Peyer's patch (tissue), 4 donors: ENCODE measurements around the gene MTCH2. TPM values are rescaled to one million over a fixed set of nuclear protein-coding genes. Genes with fewer than 3 reads are reported as not detected.

Source experiments
- DNase-seq, 3 donors: peaks; one replicate each; pipeline ENCODE4 v3.0.0-alpha.2; 2017 to 2019
- H3K27ac ChIP-seq, 4 donors: fragments of 200-600 bp; sonication (generic); one replicate each; pipeline ENCODE4 v1.5.1; 2016 to 2019
- H3K27me3 ChIP-seq, 2 donors: fragments of 200-600 bp; sonication (generic); one replicate each; pipeline ENCODE4 v1.5.1; 2019
- H3K36me3 ChIP-seq, 3 donors: fragments of 200-600 bp; sonication (generic); one replicate each; pipeline ENCODE4 v1.5.1; 2016 to 2019
- H3K4me1 ChIP-seq, 4 donors: fragments of 200-600 bp; sonication (generic); one replicate each; pipeline ENCODE4 v1.5.1; 2016 to 2019
- H3K4me3 ChIP-seq, 4 donors: fragments of 200-600 bp; sonication (generic); 1 replicate in 3 of 4; 2 replicates in 1 of 4; pipeline ENCODE4 v1.5.1; 2016 to 2019; ENCODE audit warnings: mild to moderate bottlenecking in 1 of 4
- H3K9me3 ChIP-seq, 4 donors: fragments of 200-600 bp; sonication (generic); one replicate each; pipeline ENCODE4 v1.5.1; 2016 to 2019; ENCODE audit warnings: mild to moderate bottlenecking in 1 of 4
- POLR2A ChIP-seq, 2 donors: fragments of 450-650 bp; IDR thresholded peaks; one replicate each; pipeline ENCODE4 v1.5.1; 2017; ENCODE audit warnings: antibody characterized with exemption in 2 of 2, mild to moderate bottlenecking in 2 of 2, moderate library complexity in 2 of 2
- small RNA-seq, 2 donors: library from RNA; depleted of rRNA; stranded (forward); fragments of <200 nt; gene quantifications; one replicate each; pipeline ENCODE3, GENCODE V24; 2016
- total RNA-seq, 4 donors: library from RNA; depleted of rRNA; stranded (reverse); fragments of >200 nt; gene quantifications; one replicate each; pipeline ENCODE4 v1.1.0, GENCODE V29; 2016
- TF ChIP-seq, protein P1 (sequence below), 6 experiments: fragments of 450-650 bp in 4 of 6; fragments of 200-600 bp in 2 of 6; sonication (generic) in 1 of 6; IDR thresholded peaks; one replicate each; pipeline ENCODE4 v1.5.1; 2017 to 2019; ENCODE audit warnings: antibody characterized with exemption in 6 of 6, mild to moderate bottlenecking in 3 of 6, moderate library complexity in 1 of 6

Gene MTCH2
- total RNA-seq, 4 donors from 2014 or later, result 36.3 to 118 (median 75.8) TPM

DNA sequence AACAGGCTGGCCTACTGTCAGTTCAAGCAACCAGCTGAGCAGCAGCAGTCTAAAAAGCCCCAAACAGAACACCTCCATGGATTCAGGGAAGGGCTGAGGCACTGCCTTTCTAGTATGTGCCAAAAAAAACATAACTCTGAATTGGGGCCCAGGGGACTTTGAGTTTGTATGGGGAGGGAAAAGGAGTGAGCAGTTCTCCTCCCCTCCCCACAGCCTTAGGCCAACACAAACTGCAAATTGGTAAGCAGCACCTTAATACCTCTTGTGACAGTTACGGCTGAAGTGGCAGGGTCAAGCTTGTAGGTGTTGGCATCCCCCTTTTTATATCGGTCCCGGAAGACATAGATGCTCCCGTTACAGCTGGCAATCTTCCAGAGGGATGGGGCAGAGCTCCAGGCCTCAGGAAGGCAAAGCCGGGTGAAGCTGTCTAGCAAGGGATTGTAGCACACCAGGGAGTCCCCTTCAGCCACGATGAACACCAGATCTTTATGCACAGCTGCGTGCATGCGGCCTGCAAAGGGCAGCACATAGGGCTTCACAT lies 69.6 kb downstream of the MTCH2 start:
- DNase-seq, result no peak
- Histone ChIP-seq H3K9me3 (no peaks in the 10 kb centered on the region), H3K27ac (no peak overlapping the region), H3K36me3 (peaks cover 0 to 74% (median 0%) of the 10 kb centered on the region in 3 donors), H3K4me1 (peaks cover 0 to 9% (median 0%) of the 10 kb centered on the region in 4 donors), H3K27me3 (no peaks in the 10 kb centered on the region), H3K4me3 (no peak overlapping the region)
- TF ChIP-seq, protein P1, sequence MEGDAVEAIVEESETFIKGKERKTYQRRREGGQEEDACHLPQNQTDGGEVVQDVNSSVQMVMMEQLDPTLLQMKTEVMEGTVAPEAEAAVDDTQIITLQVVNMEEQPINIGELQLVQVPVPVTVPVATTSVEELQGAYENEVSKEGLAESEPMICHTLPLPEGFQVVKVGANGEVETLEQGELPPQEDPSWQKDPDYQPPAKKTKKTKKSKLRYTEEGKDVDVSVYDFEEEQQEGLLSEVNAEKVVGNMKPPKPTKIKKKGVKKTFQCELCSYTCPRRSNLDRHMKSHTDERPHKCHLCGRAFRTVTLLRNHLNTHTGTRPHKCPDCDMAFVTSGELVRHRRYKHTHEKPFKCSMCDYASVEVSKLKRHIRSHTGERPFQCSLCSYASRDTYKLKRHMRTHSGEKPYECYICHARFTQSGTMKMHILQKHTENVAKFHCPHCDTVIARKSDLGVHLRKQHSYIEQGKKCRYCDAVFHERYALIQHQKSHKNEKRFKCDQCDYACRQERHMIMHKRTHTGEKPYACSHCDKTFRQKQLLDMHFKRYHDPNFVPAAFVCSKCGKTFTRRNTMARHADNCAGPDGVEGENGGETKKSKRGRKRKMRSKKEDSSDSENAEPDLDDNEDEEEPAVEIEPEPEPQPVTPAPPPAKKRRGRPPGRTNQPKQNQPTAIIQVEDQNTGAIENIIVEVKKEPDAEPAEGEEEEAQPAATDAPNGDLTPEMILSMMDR (IDR thresholded peaks at IDR 0.05), result no peak
- no peak for TF ChIP-seq POLR2A (IDR thresholded peaks at IDR 0.05)

GRCh38 chr11:47571895-47572294 lies 70.5 kb downstream of the MTCH2 start:
- no peak overlapping the region for H3K4me3 ChIP-seq
- H3K27me3 ChIP-seq, result no peaks in the 10 kb centered on the region
- peaks cover 0 to 70% (median 0%) of the 10 kb centered on the region in 3 donors for H3K36me3 ChIP-seq
- no peaks in the 10 kb centered on the region for H3K9me3 ChIP-seq
- DNase-seq, result no peak
- no peak overlapping the region for H3K27ac ChIP-seq
- TF ChIP-seq POLR2A (IDR thresholded peaks at IDR 0.05), result no peak
- TF ChIP-seq, protein P1 (IDR thresholded peaks at IDR 0.05), result no peak
- peaks cover 0 to 4% (median 0%) of the 10 kb centered on the region in 4 donors for H3K4me1 ChIP-seq

DNA sequence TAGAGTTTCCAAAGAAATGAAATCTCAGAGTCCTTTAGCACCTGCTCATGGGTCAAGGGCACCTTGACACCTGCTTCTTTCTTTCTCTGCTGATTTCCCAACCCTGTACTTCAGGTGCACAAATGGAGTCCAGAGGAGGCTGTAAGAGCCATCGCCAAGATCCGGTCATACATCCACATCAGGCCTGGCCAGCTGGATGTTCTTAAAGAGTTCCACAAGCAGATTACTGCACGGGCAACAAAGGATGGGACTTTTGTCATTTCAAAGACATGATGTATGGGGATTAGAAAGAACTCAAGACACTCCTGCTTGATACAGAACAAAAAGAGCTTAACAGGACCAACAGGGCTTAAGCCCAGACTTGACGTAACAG lies 71.0 kb downstream of the MTCH2 start:
- H3K9me3 ChIP-seq, result no peaks in the 10 kb centered on the region
- no peaks in the 10 kb centered on the region for H3K27me3 ChIP-seq
- H3K4me3 ChIP-seq, result no peak overlapping the region
- TF ChIP-seq, protein P1 (IDR thresholded peaks at IDR 0.05), result no peak
- DNase-seq, result no peak
- peaks cover 0 to 67% (median 0%) of the 10 kb centered on the region in 3 donors for H3K36me3 ChIP-seq
- H3K4me1 ChIP-seq, result peaks cover 0 to 8% (median 1%) of the 10 kb centered on the region in 4 donors
- no peak overlapping the region for H3K27ac ChIP-seq

GRCh38 chr11:47570651-47571356 lies 71.6 kb downstream of the MTCH2 start:
- Histone ChIP-seq H3K27me3 (no peaks in the 10 kb centered on the region), H3K36me3 (peaks cover 0 to 65% (median 0%) of the 10 kb centered on the region in 3 donors), H3K27ac (no peak overlapping the region), H3K9me3 (no peaks in the 10 kb centered on the region), H3K4me3 (no peak overlapping the region), H3K4me1 (peaks cover 0 to 12% (median 2%) of the 10 kb centered on the region in 4 donors)
- no peak for TF ChIP-seq POLR2A (IDR thresholded peaks at IDR 0.05)
- TF ChIP-seq, protein P1 (IDR thresholded peaks at IDR 0.05), result no peak
- DNase-seq, result no peak

- H3K36me3 ChIP-seq, result peaks cover 0 to 54% (median 0%) of the 10 kb centered on the region in 3 donors
Observed at GRCh38 chr11:47569646-47570045, 72.7 kb downstream of the MTCH2 start.

More at GRCh38 chr11:47569646-47570045, 72.7 kb downstream of the MTCH2 start:
- H3K4me3 ChIP-seq, result no peak overlapping the region
- no peaks in the 10 kb centered on the region for H3K9me3 ChIP-seq
- no peaks in the 10 kb centered on the region for H3K27me3 ChIP-seq
- no peak overlapping the region for H3K27ac ChIP-seq
- DNase-seq, result peak in 1 of 3 donors; percentile 41
- TF ChIP-seq POLR2A (IDR thresholded peaks at IDR 0.05), result no peak
- TF ChIP-seq, protein P1 (IDR thresholded peaks at IDR 0.05), result no peak
- peaks cover 0 to 18% (median 4%) of the 10 kb centered on the region in 4 donors for H3K4me1 ChIP-seq

Small RNA genes lying within 50 kb of the gene (small RNA-seq; reads per million reads assigned to genes)
- gene RNU5E-10P, result 0 reads per million in 2 donors

Other genes starting within 250 kb of the MTCH2 start
- 10 to 100 TPM; 19.8 to 56.6 (median 39.6) TPM for gene SLC39A13, start 234.0 kb downstream of the MTCH2 start, total RNA-seq
- gene PSMC3, start 216.1 kb downstream of the MTCH2 start, total RNA-seq, result 100 to 1,000 TPM in 1 of 4 donors, 10 to 100 TPM in 3; 47.6 to 121 (median 70.9) TPM
- gene RAPSN, start 193.4 kb downstream of the MTCH2 start, total RNA-seq, result under 1 TPM in 2 of 4 donors, not detected in 2; 0.54 to 0.76 TPM
- gene CELF1, start 89.4 kb downstream of the MTCH2 start, total RNA-seq, result 100 to 1,000 TPM in 3 of 4 donors, 10 to 100 TPM in 1; 90.7 to 134 (median 121) TPM
- gene PTPMT1, start 77.0 kb downstream of the MTCH2 start, total RNA-seq, result 10 to 100 TPM; 43.1 to 80.9 (median 65.8) TPM
- 10 to 100 TPM in 2 of 4 donors, 1 to 10 TPM in 2; 6.6 to 11.9 (median 9.7) TPM for gene KBTBD4, start 63.6 kb downstream of the MTCH2 start, total RNA-seq
- gene NDUFS3, start 63.5 kb downstream of the MTCH2 start, total RNA-seq, result 100 to 1,000 TPM; 109 to 152 (median 126) TPM
- not detected for gene FAM180B, start 55.9 kb downstream of the MTCH2 start, total RNA-seq
- 1 to 10 TPM in 2 of 4 donors, not detected in 2; 1.2 to 4.4 TPM for gene C1QTNF4, start 48.1 kb downstream of the MTCH2 start, total RNA-seq
- 10 to 100 TPM in 1 of 4 donors, 1 to 10 TPM in 3; 1.7 to 17.4 (median 4.4) TPM for gene AGBL2, start 72.8 kb upstream of the MTCH2 start, total RNA-seq
- 100 to 1,000 TPM; 130 to 691 (median 255) TPM for gene FNBP4, start 124.8 kb upstream of the MTCH2 start, total RNA-seq
- 10 to 100 TPM; 17.3 to 45.4 (median 22.7) TPM for gene NUP160, start 205.8 kb upstream of the MTCH2 start, total RNA-seq